ENCODE measurements around the gene COL6A3.

GRCh38 chr2:237280229-237280628, 133.7 kb downstream of the COL6A3 start:
- TF ChIP-seq, protein P1, sequence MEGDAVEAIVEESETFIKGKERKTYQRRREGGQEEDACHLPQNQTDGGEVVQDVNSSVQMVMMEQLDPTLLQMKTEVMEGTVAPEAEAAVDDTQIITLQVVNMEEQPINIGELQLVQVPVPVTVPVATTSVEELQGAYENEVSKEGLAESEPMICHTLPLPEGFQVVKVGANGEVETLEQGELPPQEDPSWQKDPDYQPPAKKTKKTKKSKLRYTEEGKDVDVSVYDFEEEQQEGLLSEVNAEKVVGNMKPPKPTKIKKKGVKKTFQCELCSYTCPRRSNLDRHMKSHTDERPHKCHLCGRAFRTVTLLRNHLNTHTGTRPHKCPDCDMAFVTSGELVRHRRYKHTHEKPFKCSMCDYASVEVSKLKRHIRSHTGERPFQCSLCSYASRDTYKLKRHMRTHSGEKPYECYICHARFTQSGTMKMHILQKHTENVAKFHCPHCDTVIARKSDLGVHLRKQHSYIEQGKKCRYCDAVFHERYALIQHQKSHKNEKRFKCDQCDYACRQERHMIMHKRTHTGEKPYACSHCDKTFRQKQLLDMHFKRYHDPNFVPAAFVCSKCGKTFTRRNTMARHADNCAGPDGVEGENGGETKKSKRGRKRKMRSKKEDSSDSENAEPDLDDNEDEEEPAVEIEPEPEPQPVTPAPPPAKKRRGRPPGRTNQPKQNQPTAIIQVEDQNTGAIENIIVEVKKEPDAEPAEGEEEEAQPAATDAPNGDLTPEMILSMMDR (IDR thresholded peaks at IDR 0.05): no peak
- no peak for TF ChIP-seq POLR2A (IDR thresholded peaks at IDR 0.05)
- no peak for TF ChIP-seq POLR2AphosphoS5 (IDR thresholded peaks at IDR 0.05)

All from prostate gland (tissue), 2 donors.